ENCODE results near the gene TTC22.
A peak's percentile ranks its signal among the peaks of the same experiment; 100 is the strongest.

TTC22 gene

GRCh38 chr1:54800899-54801759, at the start of gene TTC22:
TSS of gene TTC22 (minus strand) at chr1:54801323. CDS start at chr1:54801163, 160 bp downstream.
- peak; percentile 71 for DNase-seq

DNA sequence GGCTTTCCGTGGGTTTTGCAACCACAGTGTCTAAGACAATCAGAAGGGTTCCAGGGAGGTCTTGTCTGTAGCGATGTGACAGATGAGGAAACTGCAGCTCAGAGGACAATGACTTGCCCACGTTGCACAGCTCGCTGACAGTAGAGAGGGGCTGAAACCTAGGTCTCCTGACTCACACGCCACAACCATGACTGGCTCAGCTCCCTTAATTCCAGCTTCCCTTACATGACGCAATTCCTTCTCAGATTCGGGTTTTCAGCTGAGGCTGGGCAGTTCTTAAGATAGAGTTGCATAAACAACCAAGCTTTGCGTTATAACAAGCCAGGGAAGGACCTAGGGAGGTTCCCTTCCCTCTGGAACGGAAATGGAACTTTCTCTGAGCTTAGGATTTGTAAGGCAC, 49.6 kb upstream of the TTC22 start:
- DNase-seq = no peak

- no peak for DNase-seq
Measured at GRCh38 chr1:54850069-54850730, 49.1 kb upstream of the TTC22 start.

DNA sequence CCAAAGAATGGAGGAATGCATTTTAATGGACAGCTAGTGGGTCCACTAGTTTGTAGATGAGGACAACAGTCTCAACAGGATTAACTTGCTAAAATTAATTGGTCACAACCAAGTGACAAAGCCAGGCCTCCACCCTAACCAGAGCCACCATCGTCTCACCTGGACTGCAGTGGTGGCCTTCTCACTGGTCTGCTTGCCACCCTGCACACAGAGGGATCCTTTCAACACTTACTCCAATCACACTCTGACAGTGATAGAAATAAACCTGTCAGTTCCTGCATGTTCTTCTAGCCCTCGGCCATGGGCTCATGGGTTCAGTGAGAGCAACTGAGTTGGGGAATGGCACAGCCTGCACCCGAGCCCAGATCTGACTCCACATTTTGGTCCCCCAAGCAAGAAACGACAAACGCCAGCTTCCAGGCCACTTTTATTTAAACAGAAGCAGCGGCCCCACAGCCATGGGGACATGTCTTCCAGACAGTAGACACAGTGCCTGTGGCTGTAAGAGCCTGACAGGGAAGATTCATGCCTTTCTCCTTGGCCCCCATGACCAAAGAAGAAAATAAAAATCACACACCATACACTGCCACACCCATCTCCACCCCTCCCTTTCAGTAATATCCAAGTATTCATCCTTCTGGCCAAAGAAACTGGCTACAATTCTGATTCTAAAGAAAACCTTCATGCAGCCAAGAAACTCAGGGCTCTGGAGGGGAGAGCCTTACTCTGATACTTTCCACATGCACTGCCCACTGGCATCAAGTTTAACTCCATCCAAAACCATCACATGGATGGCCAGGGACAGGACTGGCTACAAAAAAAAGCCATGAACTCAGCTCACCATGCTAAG, 48.3 kb upstream of the TTC22 start:
- no peak for DNase-seq

GRCh38 chr1:54848134-54848948, 47.2 kb upstream of the TTC22 start:
- DNase-seq = no peak

- no peak for DNase-seq
Measured at GRCh38 chr1:54846716-54847284, 45.7 kb upstream of the TTC22 start.

DNA sequence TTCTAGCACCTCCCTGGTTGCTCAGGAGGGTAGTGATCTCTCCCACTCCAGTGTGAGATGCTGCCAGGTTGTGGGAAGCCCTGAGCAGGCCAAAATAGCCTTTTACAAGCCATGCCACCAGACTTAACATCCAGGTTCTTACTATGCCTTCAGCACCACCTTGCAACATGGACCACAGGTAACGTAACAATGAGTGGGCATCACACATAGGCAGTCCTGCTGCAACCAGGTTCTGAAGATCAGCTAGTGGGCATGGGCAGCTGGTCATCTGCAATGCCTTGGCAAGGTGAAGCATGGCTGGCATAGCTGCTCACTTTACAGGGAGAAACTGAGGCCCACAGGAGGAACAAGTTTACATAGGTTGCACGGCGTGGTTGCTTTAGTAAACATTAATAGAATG, 45.2 kb upstream of the TTC22 start:
- DNase-seq = no peak

DNA sequence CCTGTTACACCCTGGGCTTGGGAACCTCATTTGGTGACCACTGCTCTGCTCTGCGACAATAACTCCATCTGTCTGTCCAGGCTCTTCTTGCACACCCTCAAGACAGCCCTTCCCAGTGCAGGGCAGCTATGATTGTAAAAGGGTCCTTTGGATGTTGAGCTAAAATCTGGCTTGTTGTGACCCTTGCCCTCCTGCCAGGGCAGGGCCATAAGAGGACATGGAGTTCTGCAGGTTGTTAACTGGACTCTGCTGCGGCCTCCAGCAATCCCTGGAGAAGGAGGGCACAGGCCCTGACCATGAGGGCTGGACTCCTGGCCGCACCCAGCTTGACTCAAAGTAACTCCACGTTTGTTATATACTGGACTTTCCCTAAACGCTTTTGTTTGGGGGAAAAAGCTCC, 44.6 kb upstream of the TTC22 start:
- no peak for DNase-seq

- DNase-seq = no peak
Measured at GRCh38 chr1:54844564-54844963, 43.4 kb upstream of the TTC22 start.

DNA sequence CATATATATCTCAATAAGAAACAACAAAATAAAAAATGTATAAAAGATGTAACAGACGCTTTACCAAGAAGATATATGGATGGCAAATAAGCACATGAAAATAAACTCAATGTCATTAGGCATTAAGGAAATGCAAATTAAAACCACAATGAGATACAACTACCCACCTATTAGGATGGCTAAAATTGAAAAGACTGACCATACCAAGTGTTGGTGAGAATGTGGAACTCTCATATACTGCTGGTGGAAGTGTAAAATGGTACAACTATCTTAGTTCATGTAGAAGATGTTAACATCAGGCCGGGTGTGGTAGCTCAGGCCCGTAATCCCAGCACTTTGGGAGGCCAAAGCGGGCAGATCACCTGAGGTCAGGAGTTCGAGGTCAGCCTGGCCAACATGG, 42.3 kb upstream of the TTC22 start:
- DNase-seq = no peak

DNA sequence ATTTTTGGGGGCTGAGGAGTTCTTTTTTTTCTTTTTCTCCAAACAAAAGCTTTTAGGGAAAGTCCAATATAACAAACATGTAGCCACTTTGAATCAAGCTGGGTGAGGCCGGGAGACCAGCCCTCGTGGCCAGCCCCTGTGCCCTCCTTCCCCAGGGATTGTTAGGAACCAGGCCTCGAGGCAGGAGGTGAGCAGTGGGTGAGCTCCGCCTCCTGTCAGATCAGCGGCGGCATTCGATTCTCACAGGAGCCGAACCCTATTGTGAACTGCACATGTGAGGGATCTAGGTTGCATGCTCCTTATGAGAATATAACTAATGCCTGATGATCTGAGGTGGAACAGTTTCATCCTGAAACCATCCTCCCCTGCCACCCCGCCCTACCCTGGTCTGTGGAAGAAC, 41.8 kb upstream of the TTC22 start:
- DNase-seq = no peak

- DNase-seq = no peak
Measured at GRCh38 chr1:54842206-54842915, 41.2 kb upstream of the TTC22 start.

GRCh38 chr1:54839824-54840223, 38.7 kb upstream of the TTC22 start:
- DNase-seq = no peak

DNA sequence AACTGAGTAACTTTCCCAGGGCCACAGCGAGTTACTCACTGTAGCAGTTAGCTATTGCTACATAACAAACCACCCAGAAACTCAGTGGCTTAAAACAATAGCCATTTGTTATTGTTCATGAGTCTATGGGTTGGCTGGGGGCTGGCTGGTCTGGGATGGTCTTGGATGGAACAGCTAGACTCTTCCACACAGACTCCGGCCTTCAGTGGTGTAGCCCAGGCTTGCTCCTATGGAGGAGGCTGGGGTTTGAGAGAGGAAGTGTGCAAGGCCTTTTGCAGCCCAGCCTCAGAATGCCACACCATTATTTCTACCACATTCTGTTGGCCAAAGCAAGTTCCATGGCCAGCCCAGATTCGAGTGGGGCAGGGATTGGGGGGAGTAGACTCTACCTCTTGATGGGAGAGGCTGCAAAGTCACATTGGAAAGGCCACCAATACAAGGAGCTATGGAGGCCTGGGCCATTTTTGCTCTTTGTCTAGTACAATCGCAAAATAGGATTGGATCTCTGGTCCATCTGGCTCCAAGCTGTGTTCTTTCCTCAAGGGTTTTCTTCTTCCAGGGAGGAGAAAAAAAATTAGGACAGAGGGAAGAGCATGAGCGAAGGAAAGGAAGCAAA, 37.5 kb upstream of the TTC22 start:
- no peak for DNase-seq

GRCh38 chr1:54837002-54837853, 36.1 kb upstream of the TTC22 start:
- DNase-seq = no peak

DNA sequence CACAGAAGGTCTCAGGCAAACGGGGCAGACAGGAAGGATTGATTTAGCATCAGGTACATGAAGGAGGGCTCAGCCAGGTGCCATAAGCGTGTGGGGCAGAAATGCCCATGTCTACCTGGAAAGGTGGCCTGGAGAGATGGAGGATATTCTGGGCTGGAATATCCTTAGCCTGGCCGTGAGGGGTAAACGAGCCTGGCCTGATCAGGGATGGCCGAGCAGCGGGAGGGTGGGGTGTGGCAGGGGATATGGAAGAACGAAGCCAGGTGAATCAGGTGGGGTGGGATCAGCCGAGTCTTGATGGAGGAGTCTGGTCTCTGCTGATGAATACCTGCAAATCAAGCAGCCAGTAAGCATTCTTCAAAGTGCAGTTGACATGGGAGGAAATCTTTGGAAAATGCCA, 35.5 kb upstream of the TTC22 start:
- DNase-seq = no peak

DNA sequence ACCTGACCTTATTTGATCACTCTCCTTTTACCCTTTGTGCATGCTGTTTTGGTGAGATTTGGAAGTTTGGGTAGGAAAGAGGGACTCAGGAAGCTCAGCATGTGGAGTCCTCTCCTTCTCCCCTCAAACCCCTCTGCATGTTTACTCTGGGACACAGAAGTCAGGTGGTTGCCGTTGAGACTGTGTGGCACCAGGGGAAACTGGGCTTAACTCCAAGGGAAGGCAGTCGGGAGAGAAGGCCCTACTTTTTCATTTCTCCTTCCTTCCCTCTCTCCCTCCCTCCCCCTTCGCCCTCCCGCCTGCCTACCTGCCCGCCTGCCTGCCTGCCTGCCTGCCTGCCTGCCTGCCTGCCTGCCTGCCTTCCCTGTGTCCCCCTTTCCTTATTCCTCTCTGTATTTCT, 34.8 kb upstream of the TTC22 start:
- DNase-seq = no peak

GRCh38 chr1:54835131-54835898, 34.2 kb upstream of the TTC22 start:
- no peak for DNase-seq

- DNase-seq = no peak
Measured at GRCh38 chr1:54834007-54834541, 33.0 kb upstream of the TTC22 start.

All from CD4-positive, alpha-beta T cell treated with Interleukin-12 subunit alpha and Interleukin-12 subunit beta, for 1 hour (primary cell).